Retinal pigment epithelial cell (primary cell): ENCODE measurements around the gene DNAJC12.

Source experiments
- DNase-seq: peaks from one replicate; pipeline ENCODE4 v3.0.0-alpha.2; 2010; ENCODE audit warnings: low read depth
- H3K4me3 ChIP-seq: 2 replicates; pipeline ENCODE4 v1.5.1; 2011; ENCODE audit warnings: mild to moderate bottlenecking, low read length, control low read depth, moderate library complexity
- TF ChIP-seq, protein P1 (sequence below): conservative IDR thresholded peaks from 2 replicates; pipeline ENCODE4 v1.5.1; 2011; ENCODE audit warnings: low read depth, low read length, control low read depth, inconsistent platforms

DNAJC12 gene

DNA sequence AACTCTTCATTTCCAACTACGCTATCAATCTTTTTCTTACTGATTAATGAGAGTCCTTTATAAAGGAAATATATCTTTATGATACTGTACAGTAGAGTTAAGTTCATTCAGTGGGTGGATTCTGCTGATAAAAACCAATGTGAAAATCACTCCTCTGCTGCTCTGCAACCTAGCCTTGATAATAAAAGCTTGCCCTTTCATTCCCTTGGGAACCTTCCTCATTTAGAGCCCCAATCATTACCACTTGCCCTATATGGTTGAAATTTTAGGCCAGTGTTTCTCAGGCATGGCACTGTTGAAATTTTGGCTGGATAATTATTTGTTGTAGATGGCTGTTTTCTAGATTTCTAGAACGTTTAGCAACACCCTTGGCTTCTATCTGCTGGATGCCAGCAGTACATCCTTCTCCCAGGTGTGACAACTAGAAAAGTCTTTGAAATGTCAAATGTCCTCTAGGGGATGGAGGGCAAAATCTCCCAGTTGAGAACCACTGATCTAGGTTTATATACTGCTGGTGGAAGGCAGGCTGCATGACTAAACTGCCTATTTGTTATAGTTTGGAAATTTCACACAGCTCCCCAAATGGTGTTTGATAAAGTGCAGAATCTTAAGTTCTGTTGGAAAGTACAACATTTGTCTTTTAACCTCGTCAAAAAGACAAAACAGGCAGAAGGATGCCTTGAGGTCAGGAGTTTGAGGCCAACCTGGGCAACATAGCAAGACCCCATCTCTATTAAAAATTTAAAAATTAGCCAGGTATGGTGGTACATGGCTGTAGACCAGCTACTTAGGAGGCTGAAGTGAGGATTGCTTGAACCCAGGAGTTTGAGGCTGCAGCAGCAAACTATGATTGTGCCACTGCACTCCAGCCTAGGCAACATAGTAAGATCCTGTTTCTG lies 37.6 kb upstream of the DNAJC12 start:
- H3K4me3 ChIP-seq: no peak overlapping the region
- TF ChIP-seq, protein P1, sequence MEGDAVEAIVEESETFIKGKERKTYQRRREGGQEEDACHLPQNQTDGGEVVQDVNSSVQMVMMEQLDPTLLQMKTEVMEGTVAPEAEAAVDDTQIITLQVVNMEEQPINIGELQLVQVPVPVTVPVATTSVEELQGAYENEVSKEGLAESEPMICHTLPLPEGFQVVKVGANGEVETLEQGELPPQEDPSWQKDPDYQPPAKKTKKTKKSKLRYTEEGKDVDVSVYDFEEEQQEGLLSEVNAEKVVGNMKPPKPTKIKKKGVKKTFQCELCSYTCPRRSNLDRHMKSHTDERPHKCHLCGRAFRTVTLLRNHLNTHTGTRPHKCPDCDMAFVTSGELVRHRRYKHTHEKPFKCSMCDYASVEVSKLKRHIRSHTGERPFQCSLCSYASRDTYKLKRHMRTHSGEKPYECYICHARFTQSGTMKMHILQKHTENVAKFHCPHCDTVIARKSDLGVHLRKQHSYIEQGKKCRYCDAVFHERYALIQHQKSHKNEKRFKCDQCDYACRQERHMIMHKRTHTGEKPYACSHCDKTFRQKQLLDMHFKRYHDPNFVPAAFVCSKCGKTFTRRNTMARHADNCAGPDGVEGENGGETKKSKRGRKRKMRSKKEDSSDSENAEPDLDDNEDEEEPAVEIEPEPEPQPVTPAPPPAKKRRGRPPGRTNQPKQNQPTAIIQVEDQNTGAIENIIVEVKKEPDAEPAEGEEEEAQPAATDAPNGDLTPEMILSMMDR: no peak
- DNase-seq: no peak

DNA sequence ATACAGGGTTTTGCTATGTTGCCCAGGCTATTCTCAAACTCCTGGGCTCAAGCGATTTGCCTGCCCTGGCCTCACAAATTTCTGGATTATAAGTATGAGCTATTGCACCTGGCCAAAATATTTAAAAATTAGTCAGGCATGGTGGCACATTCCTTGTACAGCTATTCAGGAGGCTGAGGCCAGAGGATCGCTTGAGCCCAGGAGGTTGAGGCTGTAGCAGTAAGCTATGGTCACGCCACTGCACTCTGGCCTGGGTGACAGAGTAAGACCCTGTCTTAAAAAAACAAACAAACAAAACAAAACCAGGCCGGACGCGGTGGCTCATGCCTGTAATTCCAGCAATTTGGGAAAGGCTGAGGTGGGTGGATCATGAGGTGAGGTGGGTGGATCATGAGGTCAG lies 32.0 kb upstream of the DNAJC12 start:
- no peak for DNase-seq
- TF ChIP-seq, protein P1: no peak
- H3K4me3 ChIP-seq: no peak overlapping the region

DNA sequence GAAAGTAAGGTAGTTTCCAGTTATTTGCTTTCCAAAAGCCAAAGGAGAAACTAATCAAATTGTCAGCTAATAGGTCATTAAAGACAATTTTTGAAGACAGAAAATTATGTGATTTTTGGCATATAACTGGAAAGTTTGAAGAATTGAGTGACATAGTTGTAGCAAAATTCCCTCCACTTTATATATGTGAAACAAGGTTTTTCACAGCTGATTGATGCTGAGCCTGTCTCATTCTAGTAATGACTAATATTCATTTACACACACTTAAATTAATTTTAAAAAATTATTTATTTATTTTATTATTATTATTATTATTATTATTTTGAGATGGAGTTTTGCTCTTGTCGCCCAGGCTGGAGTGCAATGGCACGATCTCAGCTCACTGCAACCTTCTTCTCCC lies 30.1 kb upstream of the DNAJC12 start:
- TF ChIP-seq, protein P1: no peak
- no peak overlapping the region for H3K4me3 ChIP-seq
- no peak for DNase-seq

DNA sequence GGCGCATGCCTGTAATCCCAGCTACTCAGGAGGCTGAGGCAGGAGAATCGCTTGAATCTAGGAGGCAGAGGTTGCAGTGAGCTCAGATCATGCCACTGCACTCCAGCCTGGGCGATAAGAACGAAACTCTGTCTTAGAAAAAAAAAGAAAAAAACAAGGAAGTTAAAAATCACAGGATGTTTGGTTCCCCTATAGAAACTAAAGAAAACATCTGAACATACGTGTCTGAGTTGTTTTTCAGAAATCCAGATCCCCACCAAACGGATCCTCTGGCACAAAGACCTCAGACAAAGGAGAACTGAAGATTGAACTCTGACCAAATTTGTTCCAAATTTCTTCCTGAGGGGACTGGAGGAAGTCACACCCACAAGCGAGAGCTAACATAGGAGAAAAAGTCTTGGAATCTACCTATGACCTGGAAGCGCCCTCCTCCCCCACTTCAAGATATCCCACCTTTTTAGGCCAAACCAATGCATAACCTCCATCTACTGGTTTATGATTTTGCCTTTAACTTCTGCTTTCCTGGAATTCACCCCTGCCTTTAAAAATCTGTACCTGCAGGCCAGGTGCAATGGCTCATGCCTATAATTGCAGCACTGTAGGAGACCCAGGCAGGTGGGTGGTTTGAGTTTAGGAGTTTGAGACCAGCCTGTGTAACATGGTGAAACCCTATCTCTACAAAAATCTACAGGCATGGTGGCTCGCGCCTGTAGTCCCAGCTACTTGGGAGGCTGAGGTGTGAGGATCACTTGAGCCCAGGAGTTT lies 26.8 kb upstream of the DNAJC12 start:
- DNase-seq: no peak
- TF ChIP-seq, protein P1: no peak
- no peak overlapping the region for H3K4me3 ChIP-seq

DNA sequence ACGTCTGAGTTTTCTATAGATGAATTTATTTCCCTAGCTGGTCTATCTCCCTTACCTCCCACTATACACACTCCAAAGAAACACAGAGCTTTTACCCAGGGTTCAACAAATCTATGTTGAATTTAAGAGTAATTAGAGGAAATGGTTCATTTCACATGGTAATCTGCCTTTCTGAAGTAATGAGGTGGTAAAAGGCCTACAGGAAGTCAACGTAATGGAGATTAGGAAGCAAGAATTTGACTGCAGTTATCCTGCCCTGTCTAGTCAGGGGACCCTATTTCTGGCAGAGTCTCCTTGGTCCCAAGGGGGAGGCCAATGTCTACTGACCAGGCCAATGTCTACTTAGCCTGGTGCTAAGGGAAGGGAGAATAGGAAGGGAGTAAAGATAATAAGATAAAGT lies 25.1 kb upstream of the DNAJC12 start:
- DNase-seq: no peak
- no peak overlapping the region for H3K4me3 ChIP-seq
- TF ChIP-seq, protein P1: no peak

DNA sequence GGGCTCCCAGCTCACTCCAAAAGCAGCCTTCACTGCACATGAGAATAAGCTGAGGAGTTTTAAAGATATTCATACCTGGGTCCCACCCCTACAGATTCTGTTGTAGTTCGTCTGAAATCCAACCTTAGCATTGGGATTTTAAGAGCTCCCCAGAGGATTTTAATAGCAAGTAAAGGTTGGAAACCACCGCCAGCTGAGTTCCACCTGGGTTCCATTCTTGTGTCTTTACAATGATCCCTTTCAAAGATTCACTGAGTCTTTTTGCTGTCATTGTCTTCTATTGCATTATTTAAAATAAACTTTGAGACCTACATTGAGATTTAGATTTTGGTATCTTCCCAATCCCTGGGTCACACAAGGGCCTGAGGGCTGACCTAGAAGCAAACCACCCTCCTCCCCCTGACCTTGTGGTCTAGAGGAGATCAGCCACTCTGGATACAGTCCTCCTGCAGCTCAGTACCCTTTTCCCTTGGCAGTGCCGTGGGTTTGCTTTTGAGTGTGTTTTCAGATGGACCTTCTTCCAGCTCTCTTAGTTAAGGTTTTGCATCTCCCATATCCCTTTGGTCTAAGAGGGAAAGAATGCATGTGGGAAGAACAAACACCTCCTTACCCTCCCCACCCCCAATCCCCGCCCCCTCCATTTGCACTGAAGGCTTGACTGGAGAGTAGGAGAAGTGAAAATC lies 23.9 kb upstream of the DNAJC12 start:
- no peak overlapping the region for H3K4me3 ChIP-seq
- no peak for DNase-seq
- TF ChIP-seq, protein P1: no peak
